Measurements from ENCODE around the gene SSC5D.

The SSC5D gene

GRCh38 chr19:55546822-55547614 is 58.8 kb downstream of the SSC5D start:
- TF ChIP-seq, protein P1, sequence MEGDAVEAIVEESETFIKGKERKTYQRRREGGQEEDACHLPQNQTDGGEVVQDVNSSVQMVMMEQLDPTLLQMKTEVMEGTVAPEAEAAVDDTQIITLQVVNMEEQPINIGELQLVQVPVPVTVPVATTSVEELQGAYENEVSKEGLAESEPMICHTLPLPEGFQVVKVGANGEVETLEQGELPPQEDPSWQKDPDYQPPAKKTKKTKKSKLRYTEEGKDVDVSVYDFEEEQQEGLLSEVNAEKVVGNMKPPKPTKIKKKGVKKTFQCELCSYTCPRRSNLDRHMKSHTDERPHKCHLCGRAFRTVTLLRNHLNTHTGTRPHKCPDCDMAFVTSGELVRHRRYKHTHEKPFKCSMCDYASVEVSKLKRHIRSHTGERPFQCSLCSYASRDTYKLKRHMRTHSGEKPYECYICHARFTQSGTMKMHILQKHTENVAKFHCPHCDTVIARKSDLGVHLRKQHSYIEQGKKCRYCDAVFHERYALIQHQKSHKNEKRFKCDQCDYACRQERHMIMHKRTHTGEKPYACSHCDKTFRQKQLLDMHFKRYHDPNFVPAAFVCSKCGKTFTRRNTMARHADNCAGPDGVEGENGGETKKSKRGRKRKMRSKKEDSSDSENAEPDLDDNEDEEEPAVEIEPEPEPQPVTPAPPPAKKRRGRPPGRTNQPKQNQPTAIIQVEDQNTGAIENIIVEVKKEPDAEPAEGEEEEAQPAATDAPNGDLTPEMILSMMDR (IDR thresholded peaks at IDR 0.05): no peak

DNA sequence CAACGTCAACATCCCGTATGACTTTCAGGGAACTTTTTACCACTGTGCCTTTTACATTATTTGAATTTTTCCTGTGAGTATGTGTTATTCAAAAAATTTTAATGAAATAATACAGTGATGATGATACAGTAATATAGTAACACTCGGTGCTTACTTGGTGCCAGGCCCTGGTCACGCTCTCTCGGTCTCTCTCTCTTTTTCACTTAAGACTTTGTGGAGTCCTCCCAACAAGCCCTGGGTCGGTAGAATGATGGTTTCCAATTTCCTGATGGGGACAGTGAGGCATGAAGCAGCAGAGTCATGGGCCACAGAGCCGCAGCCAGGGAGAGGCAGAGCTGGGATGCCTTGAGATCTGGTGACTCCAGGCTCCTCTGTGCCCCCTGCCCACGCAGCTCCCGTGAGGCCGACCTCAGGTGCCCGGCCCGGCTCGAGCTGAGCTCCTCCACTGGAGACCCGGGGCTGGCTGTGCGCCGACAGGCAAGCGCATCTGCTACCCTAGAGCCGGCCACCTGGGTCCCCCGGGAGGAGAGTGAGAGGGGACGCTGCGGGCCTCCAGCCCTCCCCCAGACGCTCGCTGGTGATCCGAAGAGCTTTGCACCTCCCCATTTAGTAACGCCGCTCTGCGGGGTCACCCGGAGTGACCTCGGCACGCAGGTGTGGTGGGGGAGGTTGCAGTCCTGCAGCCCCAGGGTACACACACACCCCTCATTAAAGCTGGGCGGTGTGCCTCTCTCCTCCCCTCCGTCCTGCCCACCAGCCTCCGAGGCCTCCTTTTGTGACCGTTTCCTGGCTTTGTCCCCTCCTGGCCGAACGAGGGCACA is 61.5 kb downstream of the SSC5D start:
- TF ChIP-seq, protein P1 (IDR thresholded peaks at IDR 0.05): no peak

- TF ChIP-seq, protein P1 (IDR thresholded peaks at IDR 0.05): no peak
Observed at GRCh38 chr19:55550321-55550650, 62.0 kb downstream of the SSC5D start.

GRCh38 chr19:55552206-55552605 is 64.0 kb downstream of the SSC5D start:
- TF ChIP-seq, protein P1 (IDR thresholded peaks at IDR 0.05): no peak

- TF ChIP-seq, protein P1 (IDR thresholded peaks at IDR 0.05): no peak
Observed at GRCh38 chr19:55552620-55553019, 64.4 kb downstream of the SSC5D start.

DNA sequence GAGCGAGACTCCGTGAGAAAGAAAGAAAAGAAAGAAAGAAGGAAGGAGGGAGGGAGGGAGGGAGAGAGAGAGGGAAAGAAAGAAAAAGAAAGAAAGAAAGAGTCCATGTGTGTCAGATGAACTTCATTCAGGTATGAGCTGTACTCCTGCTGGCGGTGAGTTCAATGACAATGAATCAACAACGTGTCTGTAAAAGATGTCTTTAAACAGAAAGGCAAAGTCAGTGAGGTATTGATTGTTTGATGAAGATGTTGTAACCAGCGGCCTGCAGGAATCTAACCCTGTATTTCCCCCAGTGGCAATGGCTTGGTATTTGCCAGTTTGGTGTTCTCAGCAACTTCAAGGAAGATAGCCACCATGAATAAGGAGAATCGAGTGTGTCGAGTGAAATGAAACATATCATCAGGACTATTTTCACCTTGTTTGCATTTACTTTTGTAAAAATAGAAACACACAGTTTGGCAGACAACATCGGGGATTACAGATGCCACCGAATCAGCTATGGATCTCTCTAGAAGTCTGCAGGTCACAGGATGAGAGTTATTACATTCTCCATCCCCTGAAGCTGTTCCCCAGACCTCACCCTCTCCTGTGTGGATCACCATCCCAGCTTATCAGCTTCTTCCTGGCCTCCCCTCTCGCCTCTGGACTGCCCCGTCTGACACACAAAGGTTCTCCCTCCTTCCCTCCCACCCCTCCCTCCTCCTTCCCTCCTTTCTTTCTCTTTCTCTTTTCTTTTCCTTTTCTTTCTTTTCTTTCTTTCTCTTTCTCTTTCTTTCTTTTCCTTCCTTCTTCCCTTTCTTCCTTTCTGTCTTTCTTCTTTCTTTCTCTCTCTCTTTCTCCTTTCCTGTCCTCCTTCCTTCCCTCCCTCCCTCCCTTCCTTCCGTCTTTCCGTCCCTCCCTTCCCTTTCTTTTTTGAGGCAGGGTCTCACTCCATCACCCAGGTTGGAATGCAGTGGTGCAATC is 65.3 kb downstream of the SSC5D start:
- TF ChIP-seq, protein P1 (IDR thresholded peaks at IDR 0.05): no peak

DNA sequence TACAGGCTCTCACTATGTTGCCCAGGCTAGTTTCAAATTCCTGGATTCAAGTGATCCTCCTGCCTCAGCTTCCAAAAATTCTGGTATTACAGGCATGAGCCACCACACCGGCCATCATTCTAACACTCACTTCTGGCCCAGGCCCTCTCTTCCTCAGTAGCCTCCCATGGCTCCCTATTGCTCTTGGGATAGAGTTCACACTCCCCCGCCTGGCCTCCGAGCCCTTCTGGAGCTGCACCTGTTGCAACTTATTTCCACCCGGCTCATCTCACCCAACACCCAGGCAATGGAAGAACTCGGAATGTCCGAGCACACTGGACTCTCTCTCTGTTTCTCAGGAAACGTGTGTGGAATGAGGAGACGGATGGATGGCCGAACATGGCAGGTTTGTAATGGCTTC is 66.1 kb downstream of the SSC5D start:
- TF ChIP-seq, protein P1 (IDR thresholded peaks at IDR 0.05): no peak
